VCaP (cell line): ENCODE measurements around the gene CDK13.

ENCODE experiments used
- H3K27ac ChIP-seq: fragments of 450-650 bp; 2 replicates; pipeline ENCODE4 v1.5.1; 2017
- TF ChIP-seq, protein P1 (sequence below): fragments of 450-650 bp; conservative IDR thresholded peaks from 2 replicates; pipeline ENCODE4 v1.5.1; 2017; ENCODE audit warnings: mild to moderate bottlenecking, moderate library complexity

CDK13 gene

DNA sequence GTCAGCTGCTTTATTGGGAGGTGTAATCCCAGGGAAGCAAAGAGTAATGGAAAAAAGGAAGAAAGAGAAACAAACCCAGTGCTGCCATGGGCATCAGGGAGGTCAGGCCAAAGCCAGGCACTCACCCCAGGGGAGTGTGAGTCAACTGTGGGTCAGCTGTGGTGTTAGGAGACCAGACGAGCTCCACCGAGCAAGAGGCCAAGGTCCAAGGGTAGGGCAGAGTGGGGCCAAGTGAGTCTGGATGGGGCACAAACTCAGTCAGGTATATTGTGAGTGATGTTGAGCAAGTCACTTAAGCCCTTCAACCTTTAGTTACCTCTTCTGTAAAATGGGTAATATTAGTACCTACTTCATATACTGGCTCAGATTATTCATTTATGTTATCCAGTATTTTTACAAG, 30.4 kb upstream of the CDK13 start:
- H3K27ac ChIP-seq = no peak overlapping the region
- TF ChIP-seq, protein P1, sequence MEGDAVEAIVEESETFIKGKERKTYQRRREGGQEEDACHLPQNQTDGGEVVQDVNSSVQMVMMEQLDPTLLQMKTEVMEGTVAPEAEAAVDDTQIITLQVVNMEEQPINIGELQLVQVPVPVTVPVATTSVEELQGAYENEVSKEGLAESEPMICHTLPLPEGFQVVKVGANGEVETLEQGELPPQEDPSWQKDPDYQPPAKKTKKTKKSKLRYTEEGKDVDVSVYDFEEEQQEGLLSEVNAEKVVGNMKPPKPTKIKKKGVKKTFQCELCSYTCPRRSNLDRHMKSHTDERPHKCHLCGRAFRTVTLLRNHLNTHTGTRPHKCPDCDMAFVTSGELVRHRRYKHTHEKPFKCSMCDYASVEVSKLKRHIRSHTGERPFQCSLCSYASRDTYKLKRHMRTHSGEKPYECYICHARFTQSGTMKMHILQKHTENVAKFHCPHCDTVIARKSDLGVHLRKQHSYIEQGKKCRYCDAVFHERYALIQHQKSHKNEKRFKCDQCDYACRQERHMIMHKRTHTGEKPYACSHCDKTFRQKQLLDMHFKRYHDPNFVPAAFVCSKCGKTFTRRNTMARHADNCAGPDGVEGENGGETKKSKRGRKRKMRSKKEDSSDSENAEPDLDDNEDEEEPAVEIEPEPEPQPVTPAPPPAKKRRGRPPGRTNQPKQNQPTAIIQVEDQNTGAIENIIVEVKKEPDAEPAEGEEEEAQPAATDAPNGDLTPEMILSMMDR = no peak

DNA sequence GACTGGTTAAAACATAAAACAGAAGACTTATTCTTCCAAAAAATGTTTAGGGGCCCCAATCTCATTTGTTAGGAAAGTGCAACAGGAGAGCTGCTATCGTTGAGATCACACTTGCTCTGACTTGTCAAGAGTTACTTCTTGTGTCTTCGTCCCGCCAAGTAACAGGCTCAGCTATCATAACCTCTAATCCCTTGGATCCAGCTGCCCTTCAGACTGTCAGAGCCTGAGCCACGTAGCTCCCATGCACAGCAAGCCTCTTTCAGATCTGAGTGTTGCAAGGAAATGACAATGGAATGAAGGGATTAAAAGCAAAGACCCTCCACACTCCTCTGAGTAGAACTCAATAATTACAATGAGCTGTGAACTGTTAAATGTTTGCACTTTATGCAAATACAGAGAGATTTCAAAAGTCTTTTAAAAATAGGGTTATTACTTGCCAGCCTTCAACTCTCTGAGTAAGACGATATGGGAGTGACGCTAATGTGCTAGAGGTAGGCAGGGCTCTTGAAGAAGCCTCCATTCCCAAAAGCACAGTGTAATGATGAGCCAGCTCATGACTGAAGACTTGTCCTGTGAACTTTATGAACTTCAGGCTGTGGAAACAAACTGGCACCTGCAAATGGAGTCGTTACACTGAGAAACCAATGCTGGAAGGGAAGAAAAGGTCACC, 28.4 kb upstream of the CDK13 start:
- TF ChIP-seq, protein P1 = no peak
- H3K27ac ChIP-seq = no peak overlapping the region

- H3K27ac ChIP-seq = no peak overlapping the region
- TF ChIP-seq, protein P1 = no peak
Observed at GRCh38 chr7:39922580-39922979, 27.5 kb upstream of the CDK13 start.

DNA sequence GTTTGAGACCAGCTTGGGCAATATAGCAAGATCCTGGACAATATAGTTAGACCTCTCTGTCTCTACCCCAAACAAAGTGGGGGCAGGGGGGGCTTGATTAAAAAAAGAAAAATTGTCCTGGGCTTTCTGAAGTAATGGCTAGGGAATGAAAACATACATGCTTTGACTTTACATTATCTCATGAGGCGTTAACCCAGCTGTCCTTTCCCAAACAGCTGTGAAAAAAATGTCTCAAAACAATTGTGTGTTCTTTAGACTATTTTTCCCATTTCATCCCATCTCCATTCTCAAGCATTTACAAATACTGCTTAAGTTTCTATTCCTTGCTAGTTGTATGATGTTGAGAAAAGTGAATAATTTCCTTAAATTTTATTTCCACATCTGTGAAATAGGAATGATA, 27.0 kb upstream of the CDK13 start:
- H3K27ac ChIP-seq = no peak overlapping the region
- TF ChIP-seq, protein P1 = no peak

DNA sequence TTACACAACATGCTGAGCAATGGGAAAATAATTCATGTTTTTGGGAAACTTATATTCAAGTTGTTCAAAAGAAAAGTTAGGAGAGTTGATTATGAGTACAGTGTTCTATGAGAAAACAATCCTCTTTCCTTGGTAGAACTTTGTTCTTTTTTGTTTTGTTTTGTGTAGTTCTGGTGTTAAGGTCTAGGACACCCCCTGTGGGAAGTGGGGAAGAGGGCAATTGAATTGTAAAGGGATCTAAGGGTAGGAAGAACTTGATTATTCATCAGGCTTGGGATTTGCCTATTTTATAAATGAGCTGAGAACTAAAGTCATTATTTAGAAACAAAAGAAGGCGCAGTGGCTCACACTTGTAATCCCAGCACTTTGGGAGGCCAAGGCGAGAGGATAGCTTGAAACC, 25.9 kb upstream of the CDK13 start:
- TF ChIP-seq, protein P1 = no peak
- no peak overlapping the region for H3K27ac ChIP-seq

DNA sequence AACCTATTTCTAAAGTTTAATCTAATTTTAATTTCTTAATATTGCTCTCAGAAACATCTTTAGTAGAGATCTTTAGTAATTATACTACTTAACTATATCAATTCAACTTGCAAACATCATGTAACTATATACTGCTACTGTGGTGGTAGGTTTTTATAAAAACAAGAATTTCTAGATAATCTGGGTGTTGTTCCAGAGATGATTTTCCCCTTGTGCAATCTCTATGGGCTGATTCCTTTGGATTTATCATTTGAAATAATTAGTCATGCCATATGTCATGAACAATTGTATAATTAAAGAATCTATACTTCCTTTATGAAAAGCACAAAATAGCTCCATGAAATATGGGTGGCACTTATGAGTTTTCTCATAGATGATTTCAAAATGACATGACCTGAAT, 23.9 kb upstream of the CDK13 start:
- H3K27ac ChIP-seq = no peak overlapping the region
- TF ChIP-seq, protein P1 = no peak

DNA sequence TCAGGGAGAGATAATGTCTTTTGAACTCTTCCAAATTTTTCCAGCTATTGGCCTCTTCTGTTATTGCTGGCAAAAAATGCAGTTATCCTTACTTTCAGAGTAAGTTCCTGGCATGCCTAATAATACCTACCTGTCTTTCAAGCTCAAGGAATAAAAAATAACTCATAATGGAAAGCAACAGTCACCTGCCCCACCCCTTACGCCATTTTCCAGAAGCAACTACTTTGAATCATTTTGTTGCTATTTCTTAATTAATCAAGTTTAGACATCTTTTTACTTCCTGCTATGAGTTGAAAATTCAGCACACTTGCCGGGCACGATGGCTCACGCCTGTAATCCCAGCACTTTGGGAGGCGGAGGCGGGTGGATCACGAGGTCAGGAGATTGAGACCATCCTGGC, 23.0 kb upstream of the CDK13 start:
- H3K27ac ChIP-seq = no peak overlapping the region
- TF ChIP-seq, protein P1 = no peak
